ENCODE measurements around the gene PITPNM3.

Gene PITPNM3

DNA sequence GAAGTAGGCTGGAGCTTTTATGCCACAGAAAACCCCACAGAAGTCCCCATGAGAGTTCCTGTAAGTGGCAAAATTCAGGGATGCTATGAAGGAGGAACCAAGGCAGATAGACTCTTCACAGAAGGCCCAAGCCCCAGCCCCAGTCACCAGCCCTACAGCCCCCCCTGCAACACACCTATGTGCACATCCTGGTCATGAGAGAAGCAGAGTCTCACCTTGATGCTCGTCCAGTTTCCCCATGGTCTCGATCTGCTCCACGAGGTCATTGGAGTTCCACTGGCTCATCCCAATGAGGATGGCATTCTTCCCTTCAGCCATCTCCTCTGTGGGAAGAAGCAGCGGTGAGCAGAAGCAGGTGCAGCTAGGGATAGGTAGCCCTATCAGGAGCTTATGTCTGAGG lies 31.2 kb downstream of the PITPNM3 start:
- DNase-seq, result no peak

DNA sequence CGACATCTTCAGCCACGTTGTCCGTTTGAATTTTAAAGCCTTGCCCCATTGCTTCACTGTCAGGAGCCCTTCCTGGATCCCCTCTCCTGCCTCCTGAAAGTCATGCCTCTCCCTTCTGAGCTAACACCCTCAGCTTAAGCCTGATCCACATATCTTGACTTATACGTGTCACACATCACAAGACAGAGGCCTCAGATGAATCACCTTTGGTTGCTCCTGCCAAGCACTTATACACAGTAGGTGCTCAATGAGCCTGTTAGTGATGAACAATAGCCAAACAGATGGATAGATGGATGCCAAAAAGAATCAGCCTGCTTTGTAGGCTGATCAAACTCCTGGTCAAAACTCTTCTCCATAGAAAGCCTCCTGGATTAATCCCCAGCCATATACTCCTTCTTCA lies 31.8 kb downstream of the PITPNM3 start:
- no peak for DNase-seq

GRCh38 chr17:6523809-6524355 lies 32.5 kb downstream of the PITPNM3 start:
- DNase-seq, result no peak

GRCh38 chr17:6523330-6523729 lies 33.0 kb downstream of the PITPNM3 start:
- DNase-seq, result no peak

DNA sequence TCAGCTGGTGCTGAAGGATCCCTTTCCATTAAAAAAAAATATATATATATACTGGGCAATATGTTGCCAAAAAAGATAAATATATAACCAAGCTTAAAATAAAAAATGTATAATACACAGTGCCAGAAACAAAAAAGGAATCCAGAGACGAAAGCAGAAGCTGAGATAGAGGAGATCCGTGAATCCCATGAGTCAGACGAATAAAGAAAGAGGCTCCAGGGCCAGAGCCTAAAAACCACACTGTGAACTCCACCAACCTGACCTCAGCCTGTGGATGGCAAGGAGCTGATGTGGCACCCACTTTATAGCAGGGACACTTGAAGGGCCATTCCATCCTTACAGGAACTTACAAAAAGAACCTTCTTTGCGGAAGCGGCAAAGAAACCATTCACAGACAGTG lies 34.8 kb downstream of the PITPNM3 start:
- DNase-seq, result no peak

GRCh38 chr17:6517062-6517461 lies 39.3 kb downstream of the PITPNM3 start:
- no peak for DNase-seq

DNA sequence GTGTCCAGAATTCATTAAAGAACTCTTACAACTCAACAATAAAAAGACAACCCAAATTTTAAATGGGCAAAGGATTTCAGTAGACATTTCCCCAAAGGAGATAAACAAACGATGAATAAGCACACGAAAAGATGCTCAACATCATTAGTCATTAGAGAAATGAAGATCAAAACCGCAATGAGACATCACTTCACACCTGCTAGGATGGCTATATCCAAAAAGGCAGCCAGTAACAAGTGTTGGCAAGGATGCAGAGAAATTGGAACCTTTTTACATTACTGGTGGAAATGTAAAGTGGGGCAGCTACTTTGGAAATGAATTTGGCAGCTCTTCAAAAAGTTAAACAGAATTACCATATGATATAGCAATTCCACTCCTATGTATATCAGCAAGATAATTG lies 42.0 kb downstream of the PITPNM3 start:
- DNase-seq, result no peak

GRCh38 chr17:6512552-6512951 lies 43.8 kb downstream of the PITPNM3 start:
- no peak for DNase-seq

GRCh38 chr17:6510321-6510977 lies 45.9 kb downstream of the PITPNM3 start:
- no peak for DNase-seq

DNA sequence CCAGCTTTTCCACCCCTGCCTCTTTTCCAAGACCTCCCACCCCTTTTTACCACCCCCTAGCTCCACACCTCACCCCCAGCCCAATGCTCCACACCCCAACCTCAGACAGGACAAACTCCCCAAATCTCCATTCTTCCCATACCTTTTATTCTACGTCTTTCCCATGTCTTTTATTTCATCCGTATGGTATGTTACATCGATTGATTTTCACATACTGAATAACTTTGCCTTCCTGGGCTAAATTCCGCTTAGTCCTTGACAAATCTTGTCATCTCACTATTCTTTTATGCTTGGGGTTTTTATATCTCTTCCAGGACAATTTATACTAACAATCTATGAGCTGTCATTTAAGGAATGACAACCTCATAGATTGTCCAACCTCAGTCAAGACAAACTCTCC lies 46.4 kb downstream of the PITPNM3 start:
- no peak for DNase-seq

DNA sequence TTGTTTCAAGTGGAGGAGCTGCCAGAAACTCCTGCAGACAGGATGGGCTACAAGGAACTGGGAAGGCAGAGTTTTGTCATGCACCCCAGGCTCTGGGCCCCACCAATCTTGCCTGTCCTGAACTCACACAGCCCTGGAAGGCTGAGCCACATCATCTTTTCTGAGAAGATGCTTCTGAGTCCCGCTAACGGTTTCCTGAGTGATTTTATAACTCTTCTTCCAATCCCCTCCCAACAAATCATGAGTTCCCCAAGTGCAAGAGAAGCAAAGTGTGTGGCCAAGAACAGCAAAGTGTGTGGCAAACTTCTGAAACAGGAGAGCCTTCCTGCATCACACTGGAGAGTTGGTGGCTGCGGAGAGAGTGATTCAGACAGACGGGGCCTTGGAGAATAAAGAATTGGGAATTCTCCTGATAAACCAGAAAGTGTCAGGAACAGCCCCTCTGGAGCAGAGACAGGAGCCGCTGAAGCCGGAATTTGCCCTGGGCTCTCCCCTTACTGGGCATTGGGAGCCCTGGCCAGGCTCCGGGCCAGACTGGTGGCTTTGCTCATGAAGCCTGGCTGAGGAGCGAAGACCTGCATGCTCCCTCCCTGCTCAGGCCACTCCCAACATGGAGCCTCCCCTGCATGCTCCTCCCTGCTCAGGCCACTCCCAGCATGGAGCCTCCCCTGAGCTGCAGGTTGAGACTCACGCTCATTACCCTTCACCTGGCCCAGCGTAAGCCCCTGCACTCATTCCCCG lies 47.2 kb downstream of the PITPNM3 start:
- no peak for DNase-seq

DNA sequence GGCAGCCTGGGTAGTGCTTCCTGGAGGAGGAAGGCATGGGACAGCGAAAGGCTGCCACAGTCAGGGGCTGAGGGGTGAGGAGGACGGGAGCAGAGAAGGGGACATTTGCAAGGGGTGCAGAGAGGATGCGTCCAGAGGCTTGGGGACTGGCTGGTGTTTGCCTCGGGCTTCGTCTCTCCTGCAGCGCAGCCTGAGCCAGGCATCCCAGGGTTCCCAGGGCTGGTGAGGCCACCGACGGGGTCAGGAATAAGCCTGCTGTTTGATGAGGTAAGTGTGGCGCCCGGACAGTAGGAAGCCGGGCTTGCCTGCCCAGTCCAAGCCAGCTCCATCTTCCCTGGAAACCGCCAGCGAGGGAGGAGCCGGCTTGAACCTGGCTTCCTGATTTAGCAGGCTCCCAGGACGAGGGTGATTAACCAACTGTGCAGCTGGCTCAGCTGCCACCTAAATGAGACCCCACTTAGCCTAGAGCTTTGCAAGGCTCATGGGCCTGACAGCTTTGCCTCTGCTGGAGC lies 47.8 kb downstream of the PITPNM3 start:
- DNase-seq, result no peak

- DNase-seq, result no peak
Measured at GRCh38 chr17:6508016-6508415, 48.3 kb downstream of the PITPNM3 start.

DNA sequence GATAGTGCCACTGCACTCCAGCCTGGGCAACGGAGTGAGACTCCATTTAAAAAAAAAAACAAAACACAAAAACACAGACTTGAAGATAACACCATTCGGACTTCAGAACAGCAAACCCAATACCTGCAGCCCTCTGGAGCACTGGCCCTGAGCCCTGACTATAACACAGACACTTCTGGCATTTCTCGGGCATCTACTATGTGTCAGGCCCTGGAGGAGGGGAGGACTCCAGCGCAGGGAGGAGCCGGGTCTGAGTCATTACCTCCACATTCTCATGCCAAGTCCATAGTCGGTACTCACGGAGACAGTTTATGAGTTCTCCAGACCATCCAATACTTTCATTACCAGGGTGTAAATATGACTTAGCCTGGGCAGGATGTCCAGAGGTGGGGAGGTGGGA lies 48.8 kb downstream of the PITPNM3 start:
- no peak for DNase-seq

GRCh38 chr17:6506679-6507231 lies 49.6 kb downstream of the PITPNM3 start:
- DNase-seq, result no peak

DNA sequence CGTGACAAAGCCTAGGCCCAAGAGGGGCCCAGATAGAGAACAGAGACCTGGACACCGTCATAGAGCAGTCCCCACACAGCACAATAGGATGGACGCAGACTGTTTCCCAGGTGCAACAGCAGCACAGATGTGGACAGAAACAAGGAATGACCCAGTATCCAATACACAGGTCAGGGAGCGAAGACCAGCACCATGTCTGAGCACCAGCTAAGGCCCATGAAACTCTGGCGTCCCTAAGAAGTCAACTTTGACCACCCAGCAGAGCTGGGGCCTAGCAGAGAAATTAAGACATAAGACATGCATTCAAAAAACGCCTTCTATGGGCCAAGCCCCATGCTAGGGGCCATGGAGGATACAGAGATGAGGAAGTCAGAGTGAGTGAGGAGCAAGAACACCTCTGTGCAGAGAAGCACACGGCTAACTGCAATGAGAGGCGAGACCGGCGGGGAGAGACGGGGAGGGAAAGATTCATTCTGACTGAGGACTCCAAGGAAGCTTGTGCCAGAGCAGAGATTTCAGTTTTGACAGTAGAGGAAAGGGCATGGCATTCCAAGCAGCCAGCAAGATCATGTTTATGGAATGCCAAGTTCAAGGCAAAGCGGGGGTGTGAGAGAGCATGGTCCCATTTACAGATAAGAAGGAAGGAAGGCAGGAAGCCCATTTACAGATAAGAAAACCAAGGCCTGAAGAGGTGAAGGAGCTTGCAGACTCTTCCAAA lies 50.8 kb downstream of the PITPNM3 start:
- no peak for DNase-seq

DNA sequence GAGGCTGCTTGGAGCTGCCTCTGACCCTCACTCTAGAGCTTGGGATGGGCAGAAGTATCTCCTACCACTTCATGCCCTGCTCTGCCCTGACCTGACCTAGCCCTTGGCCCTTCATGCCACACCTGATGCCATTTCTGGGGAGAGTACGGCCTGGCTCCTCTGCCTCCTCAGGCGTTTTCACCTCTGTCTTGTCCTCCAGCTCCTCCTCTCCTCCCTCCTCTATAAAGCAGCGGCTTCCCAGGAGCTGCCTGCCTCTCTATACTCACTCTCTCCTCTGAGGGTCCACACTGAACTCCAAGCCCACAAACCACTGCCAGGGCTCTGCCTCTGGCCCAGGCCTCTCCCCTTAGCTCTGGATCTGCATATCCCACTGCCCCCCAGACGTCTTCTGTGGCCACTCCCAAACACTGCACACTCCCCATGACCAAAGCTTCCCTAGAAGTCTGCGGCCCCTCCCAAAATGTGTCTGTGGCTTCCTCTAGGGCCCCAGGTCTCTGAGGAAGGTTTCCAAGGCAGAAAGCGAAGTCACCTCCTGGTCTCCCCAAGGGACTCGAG lies 52.6 kb downstream of the PITPNM3 start:
- no peak for DNase-seq

DNA sequence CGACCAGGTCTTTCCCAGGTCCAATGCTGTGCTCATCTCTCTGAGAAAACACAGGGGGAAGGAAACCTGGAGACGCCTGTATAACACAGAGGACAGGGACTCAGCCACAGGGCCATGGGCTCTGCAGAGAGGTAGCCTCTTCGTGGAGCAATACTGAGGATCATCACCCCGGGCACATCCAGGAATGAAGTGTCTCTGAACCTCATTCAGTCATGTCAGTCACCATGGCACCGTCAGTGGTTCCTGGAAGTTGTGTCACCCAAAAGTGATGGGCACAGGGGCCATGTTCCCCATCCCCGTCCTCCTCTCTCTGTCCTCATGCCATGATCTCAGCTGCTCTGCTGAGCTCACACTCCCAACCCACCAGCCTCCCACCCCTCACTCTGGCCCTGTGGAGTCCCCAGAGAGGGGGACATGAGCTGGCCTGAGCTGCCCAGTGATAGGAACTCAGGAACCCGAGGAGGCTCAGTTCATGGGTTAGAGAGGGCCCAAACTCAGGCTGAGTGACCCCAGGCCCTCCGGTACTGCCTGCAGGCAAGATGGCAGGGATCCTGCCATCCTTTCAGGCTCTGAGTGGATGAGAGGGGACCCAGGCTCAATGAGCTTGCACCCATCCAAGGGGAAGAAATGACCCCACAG lies 53.4 kb downstream of the PITPNM3 start:
- DNase-seq, result no peak

GRCh38 chr17:6502142-6502541 lies 54.2 kb downstream of the PITPNM3 start:
- no peak for DNase-seq

GRCh38 chr17:6501359-6501758 lies 55.0 kb downstream of the PITPNM3 start:
- DNase-seq, result no peak

- DNase-seq, result no peak
Measured at GRCh38 chr17:6498901-6499540, 57.3 kb downstream of the PITPNM3 start.

DNA sequence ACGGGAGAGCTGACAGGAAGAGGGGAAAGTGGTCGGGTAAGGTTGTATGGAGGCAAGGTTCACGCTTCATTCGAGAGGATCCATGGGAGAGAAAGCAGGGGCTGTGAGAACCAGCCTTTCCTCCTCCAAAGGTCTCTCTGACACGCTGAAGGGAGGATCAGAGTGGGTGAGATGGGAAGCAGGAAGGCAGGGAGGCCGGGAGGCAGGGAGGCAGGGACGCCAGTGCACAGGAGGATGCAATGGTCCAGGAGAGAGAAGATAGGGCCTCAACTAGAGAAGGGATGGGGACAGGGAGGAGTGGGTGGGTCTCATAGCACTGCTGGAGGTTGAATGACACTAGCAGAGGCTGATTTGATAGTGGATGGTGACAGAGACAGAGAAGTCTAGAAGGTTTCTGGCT lies 58.0 kb downstream of the PITPNM3 start:
- no peak for DNase-seq
